C4-2B (cell line): ENCODE results near the gene RNF25.

Experiments
- ZFX ChIP-seq: fragments of 450-650 bp; IDR thresholded peaks from 2 replicates; pipeline ENCODE4 v1.6.1; 2017
- TF ChIP-seq, protein P1 (sequence below): fragments of 450-650 bp; conservative IDR thresholded peaks from 2 replicates; pipeline ENCODE4 v1.5.1; 2017; ENCODE audit warnings: mild to moderate bottlenecking

DNA sequence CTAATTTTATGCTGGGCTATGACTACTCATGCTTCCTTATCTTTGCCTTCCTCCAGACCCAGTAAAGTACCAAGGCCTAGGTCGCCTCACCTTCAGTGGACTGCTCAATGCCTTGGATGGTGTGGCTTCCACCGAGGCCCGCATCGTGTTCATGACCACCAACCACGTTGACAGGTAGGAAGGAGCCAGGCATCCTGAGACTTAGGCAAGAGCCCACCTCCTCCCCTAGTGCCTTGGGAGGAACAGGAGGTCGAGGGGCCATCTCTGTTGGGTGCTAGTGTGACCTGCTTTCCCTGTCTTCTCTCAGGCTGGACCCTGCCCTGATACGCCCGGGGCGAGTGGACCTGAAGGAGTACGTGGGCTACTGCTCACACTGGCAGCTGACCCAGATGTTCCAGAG is 9.0 kb downstream of the RNF25 start:
- TF ChIP-seq, protein P1, sequence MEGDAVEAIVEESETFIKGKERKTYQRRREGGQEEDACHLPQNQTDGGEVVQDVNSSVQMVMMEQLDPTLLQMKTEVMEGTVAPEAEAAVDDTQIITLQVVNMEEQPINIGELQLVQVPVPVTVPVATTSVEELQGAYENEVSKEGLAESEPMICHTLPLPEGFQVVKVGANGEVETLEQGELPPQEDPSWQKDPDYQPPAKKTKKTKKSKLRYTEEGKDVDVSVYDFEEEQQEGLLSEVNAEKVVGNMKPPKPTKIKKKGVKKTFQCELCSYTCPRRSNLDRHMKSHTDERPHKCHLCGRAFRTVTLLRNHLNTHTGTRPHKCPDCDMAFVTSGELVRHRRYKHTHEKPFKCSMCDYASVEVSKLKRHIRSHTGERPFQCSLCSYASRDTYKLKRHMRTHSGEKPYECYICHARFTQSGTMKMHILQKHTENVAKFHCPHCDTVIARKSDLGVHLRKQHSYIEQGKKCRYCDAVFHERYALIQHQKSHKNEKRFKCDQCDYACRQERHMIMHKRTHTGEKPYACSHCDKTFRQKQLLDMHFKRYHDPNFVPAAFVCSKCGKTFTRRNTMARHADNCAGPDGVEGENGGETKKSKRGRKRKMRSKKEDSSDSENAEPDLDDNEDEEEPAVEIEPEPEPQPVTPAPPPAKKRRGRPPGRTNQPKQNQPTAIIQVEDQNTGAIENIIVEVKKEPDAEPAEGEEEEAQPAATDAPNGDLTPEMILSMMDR: no peak
- TF ChIP-seq ZFX: no peak
